HG03460 (cell line): ENCODE results near the gene CDR2.
"Not testable (repeated sequence)": the region's sequence is repeated elsewhere in the genome, so short reads cannot be mapped to it uniquely, and the experiment has no call there.

Source experiments
- ATAC-seq: cut with Tn5 transposase; IDR thresholded peaks from one replicate; pipeline ENCODE4 v1.9.1; 2021; ENCODE audit not compliant: unreplicated experiment

CDR2 gene

DNA sequence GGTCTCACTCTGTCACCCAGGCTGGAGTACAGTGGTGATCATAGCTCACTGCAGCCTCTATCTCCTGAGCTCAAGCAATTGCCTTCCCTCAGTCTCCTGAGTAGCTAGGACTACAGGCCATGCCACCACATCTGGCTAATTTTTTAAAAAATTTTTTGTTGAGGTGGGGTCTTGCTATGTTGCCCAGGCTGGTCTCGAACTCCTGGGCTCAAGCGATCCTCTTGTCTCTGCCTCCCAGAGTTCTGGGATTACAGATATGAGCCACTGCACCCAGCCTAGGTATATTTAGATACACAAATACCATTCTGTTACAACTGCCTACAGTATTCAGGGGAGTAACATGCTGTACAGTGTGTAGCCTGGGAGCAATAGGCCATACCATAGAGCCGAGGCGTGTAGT lies 62.9 kb downstream of the CDR2 start:
- ATAC-seq = no peak

DNA sequence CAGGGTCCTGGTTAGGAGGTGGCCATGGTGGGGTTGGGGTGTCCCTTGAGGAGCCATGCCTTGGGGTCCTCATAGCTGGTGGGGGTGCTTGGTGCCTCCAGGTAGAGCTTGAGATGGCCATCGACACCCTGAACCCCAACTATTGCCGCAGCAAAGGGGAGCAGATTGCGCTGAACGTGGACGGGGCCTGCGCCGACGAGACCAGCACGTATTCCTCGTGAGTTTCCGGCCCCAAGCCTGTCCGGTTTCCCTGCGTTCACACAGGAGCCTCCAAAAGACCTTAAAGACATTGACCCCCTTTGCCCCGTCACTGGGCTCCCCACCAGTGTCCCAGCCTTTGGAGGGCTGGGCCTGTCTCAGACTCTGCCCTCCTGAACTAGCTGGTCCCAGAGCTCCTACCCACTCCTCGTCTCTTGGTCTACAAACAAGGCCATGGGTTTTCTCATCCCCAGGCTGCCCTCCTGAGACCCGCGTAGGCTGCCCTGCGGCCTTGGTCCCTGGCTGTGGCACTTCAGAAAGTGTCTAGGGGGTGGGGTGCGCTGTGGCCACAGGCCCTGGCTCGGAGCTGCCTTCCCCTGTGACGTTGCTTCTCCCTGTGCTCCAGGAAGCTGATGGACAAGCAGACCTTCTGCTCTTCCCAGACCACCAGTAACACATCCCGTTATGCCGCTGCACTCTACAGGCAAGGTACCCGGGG lies 65.4 kb downstream of the CDR2 start:
- no peak for ATAC-seq

DNA sequence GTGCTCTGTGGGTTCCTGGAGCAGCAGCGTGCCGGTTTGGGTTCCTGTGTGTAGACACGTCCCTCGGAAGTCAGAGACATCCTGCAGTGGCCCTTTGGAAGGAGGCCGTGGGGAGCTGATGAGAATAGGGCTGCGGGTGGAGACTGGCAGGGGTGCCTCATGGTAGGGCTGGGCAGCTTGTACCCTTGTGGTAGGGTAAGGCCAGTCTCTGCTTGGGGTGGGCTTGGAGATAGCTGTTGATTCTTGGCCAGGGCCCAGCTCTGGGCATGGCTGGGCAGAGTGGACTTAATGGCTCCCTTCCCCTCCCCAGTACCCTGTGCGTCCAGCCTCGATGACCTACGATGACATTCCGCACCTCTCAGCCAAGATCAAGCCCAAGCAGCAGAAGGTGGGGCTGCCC lies 66.6 kb downstream of the CDR2 start:
- ATAC-seq = no peak

DNA sequence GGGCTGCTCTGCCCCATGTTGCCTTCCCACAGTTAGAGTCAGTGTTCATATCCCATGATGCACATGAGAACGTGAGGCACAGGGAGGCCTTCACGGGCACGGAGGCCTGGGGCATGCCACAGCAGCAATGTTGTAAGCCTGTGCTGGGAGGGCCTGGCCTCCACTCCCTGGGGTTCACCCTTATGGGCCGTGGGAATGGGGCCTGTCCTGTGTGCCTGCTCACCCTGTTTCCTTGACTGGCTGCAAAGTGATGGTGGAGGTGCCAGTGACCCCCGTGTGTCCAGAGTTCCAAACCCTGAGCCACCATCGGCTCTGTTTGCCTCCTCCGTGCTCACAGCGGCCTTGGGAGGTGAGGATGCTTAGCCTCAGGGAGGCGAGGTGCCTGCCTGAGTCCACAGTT lies 67.6 kb downstream of the CDR2 start:
- no peak for ATAC-seq

DNA sequence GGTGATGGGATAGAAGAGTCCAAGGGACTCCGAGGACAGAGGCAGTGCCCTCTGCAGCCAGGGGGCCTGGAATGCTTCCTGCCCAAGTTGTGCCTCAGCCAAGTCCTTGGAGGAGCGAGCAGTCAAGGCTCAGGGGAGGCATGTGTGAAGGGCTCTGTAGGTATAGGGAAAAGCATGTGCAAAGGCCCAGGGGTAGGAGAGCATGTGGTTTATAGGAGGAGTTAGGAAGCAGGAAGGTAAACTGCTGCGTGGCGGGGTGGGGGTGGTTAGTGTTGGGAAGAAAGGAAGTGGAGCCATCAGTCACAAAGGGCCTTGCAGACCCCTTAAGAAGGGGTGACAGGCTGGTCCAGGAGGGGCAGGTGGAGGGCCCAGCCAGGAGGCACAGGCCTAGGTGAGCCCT lies 70.0 kb downstream of the CDR2 start:
- ATAC-seq = no peak

DNA sequence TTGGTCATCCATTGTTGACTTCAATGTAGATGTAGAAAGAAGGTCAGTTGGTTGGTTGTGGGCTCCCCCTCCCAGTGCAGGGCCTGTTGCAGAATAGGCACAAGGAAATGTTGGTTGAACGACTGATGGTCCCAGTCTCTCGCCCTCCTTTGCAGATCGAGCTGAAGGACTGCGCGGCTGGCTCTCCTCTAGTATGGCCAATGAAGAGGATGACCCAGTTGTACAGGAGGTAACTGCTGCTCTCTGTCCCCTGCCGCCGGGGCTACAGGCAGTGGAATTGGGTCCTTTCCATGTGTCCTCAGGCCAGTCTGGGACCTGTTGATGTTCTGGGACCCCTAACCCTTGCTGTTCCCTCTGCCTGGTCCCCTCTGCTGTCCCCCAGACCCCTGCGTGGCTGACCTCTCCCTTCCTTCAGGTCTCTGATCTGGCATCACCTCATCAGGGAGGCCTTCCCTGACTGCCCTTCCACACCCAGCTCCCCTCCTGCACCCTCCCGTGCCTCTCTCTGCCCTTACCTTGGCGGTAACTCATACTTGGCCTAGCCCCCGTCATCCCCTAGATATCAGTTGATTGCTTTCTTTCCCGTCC lies 71.5 kb downstream of the CDR2 start:
- no peak for ATAC-seq

DNA sequence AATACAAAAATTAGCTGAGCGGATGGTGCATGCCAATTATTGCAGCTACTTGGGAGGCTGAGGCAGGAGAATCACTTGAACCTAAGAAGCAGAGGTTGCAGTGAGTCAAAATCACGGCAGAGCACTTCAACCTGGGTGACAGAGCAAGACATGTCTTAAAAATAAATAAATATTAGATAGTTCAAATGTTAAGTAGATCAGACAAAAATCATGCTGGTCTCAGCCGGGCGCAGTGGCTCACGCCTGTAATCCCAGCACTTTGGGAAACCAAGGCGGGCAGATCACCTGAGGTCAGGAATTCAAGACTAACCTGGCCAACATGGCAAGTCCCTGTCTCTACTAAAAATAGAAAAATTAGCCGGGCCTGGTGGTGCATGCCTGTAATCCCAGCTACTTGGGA lies 73.0 kb downstream of the CDR2 start:
- ATAC-seq = not testable (repeated sequence)

DNA sequence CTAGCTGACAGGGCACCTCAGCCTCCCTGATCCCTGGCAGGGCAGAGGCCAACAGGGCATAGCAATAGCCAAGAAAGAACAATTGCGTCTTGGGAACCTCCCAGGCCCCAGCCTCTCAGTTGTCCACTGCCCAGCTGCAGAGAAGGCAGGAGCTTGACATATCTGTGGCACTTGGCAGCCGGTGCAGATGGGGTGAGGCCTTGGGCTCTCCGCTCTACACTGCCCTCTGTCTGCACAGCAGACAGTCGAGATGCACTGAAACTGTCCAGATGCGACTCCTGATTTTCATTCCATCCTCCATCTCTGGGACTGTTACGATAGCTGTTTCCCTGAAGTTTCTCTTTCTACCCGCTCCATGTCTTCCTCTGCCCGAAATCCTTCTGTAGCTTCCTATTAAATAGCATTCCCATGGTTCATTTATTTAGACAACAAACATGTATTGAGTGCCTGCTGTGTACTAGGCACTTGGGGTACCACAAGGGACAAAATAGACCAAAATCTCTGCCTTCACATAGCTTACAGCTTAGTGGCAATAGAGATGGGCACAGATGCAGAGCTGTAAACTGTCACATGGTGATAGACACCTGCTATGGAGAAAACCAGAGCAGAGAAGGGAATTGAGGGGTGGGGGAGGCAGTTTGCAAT lies 73.9 kb downstream of the CDR2 start:
- no peak for ATAC-seq

DNA sequence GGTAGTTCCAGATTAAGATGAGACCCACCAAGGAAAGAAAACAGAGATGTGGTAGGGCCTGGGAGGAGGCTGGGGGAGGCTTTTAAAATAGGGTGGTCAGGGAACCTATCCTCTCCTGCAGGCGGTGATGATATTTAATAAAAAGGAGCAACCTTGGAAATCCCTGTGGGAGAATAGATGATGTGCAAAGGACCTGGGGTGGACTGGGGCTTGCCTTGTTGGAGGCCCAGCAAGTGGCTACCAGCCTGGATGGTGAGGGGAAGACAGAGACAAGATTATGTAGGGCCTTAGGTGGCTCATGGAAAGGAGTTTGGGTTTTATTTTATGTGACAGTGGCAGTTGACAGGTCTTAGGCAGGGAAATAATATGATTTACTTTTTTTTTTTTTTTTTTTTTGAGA lies 75.4 kb downstream of the CDR2 start:
- no peak for ATAC-seq

DNA sequence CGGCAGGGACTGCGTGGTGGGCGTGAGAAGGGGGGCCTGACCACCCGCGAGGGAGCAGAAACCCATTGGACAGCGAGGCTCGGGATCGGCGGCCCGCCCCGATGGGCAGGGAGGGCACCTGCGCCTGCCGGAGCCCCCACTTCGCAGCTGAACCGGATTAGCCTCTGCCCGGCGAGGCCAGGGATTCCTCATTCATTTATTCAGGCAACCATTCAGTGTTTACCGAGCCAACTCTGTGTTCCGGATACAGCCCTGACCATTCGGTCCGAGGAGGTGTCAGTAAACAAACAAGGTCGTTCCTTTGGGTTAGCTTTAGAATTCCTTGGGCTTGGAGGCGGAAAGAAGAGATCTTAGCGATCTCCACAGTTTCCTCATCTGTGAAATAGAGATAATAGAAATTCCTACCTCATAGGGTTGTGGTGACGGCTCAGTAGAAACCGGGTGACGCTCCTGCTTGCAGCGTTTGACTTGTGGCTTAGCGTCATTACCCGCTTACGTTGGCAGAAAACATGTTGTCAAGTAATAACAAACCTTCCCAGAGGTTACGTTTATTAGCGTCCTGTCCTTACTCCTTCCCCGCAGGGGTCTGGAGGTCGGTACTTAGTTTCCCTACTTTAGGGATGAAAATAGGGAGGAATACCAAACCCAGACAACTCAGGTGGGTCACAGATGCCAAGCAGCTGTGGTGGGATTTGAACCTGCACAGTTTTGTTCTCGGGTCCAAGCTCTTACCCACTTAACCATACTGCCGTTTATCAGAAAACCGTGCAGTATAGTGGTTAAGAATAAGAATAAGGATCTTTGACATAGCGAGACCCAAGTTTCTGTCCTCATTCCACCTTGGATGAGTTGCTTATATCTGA lies 76.3 kb downstream of the CDR2 start:
- peak; percentile 35 for ATAC-seq

DNA sequence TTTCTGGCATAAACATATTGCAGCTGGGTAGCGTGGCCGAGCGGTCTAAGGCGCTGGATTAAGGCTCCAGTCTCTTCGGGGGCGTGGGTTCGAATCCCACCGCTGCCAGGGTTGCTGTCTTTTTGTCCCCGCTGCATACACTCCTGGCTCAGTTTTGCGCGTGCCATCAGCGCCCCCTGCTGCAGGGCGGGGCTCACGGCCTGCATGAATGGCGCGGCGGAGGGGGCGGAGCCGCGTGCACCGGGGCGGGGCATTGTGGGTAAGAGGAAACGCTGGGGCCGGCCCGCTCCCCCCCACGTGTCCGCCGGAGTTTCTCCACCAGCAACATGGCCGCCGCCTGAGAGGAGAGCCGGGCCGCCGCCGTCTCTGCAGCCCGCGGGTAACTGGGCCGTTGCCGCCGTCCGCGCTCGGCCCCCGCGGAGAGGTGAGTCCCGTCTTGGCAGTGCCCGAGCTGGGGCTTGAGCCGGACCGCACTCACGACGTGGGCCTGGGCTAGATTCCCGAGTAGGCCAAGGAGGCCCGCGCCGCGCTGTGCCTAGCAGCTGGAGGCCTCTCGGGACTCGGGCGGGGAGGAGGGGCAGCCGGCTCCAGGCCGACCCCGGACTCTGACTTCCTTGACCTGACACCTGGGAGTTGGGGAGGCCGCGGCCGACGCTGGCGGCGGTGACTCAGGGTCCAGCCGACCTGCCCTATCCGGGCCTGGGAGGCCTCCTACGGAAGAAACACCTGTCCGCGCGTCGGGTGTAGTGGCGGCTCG lies 77.1 kb downstream of the CDR2 start, which contains the start of gene POLR3E:
Gene POLR3E (plus strand): TSS at position 296 of the 757 bp plus-strand sequence. CDS start 5,560 bp downstream, outside the sequence.
- peak; percentile 82 for ATAC-seq

DNA sequence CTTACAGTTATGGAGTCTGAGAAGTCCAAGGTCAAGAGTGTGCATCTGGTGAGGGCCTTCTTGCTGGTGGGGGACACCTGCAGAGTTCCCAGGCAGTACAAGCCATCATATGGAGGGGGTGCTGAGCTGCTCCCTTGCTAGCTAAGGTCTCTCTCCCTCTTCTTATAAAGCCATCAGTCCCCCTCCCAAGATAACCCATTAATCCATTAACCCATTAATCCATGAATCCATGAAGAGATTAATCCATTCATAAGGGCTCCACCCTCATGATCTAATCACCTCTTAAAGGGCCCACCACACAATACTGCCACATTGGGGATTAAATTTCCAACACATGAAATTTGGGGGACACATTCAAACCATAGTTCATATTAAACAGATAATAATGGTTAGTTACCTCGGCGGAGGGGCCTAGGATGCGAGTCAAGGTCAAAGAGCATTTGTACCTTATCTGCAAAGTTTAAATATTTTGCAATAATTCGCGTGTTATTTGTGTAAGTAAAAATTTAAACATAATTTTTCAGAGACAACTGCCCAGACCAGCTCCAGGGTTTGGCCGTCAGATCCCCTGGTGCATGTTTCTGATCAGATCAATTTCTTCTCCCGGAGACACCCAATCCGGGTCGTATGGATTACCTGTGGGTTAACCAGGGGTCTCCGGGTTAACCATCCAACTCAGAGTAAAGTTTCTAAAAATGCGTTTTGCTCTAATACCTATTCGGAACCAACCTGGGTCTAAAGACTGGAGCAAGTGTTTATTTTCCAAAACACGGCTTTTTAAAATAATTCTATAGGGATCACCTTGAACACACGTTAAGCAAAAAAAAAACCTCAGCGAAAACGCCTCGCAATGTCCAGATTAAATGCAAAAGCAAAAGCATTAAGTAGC lies 78.0 kb downstream of the CDR2 start:
- ATAC-seq = no peak
